HPDE6-E6E7 (cell line): ENCODE results near the gene MRPL4.
A peak's percentile ranks its signal among the peaks of the same experiment; 100 is the strongest.
"Not testable (repeated sequence)": the region's sequence is repeated elsewhere in the genome, so short reads cannot be mapped to it uniquely, and the experiment has no call there.

Experiments used
- DNase-seq: peaks from one replicate; pipeline ENCODE4 v3.0.0; 2011; ENCODE audit warnings: missing footprints; ENCODE audit errors: extremely low spot score

The MRPL4 gene

DNA sequence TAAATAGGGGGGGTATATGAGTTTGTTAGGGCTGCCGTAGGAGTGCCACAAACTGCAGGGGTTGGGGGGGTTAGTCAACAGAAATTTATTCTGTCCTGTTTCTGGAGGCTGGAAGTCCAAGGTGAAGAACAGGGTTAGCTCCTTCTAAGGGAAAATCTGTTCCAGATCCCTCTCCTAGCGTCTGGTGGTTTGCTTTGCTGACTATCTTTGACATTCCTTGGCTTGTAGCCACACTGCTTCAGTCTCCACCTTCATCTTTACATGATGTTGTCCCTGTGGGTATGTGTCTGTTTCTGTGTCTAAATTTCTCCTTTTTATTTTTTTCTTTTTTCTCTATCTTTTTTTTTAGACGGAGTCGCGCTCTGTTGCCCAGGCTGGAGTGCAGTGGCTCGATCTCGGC lies 10.8 kb downstream of the MRPL4 start:
- DNase-seq: no peak

DNA sequence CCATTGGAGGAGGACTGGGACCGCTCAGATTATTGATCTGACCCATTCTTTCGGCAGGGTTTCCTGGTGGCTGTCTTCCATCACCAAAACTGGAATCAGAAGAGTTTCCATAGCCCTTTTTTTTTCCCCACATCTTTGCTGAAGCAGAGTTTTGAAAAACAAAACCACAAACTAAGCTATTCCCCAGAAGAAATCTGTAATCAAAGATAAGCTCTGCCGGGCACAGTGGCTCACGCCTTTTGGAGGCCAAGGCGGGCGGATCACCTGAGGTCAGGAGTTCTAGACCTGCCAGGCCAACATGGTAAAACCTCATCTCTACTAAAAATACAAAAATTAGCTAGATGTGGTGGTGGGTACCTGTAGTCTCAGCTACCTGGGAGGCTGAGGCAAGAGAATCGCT lies 14.7 kb downstream of the MRPL4 start:
- DNase-seq: no peak

DNA sequence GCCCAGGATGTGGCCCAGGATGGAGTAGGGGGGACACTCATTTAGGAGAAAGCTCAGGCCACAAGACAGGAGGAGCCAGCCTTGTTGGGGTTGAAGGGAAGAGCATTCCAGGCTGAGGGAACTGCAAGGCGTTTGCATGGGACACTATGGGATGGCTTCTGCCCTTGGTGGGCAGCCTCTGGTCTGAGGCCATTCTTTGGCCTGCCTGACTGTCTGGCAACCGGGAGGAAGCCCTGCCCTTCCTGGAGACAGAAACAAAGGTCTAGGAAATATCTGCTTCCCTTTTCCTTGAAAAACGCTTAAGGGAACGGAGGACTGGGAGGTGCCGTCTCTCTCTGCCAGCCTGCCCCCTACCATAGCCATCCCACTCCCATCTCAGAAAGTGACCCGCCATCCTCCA lies 16.1 kb downstream of the MRPL4 start:
- no peak for DNase-seq

DNA sequence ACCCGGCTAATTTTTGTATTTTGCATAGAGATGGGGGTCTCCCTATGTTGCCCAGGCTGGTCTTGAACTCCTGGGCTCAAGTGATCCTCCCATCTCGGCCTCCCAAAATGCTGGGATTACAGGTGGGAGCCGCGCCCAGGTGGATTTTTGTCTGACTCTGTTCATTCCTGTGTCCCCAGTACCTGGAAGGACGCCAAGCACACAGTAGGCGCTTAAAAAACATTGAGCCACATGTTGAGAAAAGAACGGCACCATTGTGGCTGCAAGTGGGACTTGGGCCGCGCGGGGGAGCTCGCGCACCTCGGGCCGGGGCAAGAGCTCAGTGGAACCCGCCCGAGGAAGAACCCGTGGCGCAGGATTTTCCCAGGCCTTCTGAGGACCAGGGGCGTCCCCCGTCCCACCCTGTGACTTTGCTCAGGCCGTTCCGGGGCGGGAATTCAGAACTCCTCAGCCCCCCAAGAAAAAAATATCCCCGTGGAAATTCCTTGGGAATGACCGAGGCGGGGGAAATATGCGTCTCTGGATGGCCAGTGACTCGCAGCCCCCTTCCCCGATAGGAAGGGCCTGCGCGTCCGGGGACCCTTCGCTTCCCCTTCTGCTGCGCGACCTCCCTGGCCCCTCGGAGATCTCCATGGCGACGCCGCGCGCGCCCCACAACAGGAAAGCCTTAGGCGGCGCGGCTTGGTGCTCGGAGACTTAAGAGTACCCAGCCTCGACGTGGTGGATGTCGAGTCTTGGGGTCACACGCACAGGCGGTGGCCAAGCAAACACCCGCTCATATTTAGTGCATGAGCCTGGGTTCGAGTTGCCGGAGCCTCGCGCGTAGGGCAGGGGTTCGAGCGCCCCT lies 17.5 kb downstream of the MRPL4 start:
- no peak for DNase-seq

DNA sequence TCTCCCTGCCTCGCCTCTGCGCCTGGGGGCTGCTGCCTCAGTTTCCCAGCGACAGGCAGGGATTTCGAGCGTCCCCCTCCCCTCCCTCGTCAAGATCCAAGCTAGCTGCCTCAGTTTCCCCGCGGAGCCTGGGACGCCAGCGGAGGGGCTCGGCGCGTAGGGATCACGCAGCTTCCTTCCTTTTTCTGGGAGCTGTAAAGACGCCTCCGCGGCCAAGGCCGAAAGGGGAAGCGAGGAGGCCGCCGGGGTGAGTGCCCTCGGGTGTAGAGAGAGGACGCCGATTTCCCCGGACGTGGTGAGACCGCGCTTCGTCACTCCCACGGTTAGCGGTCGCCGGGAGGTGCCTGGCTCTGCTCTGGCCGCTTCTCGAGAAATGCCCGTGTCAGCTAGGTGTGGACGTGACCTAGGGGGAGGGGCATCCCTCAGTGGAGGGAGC lies 18.2 kb downstream of the MRPL4 start:
- DNase-seq: no peak

DNA sequence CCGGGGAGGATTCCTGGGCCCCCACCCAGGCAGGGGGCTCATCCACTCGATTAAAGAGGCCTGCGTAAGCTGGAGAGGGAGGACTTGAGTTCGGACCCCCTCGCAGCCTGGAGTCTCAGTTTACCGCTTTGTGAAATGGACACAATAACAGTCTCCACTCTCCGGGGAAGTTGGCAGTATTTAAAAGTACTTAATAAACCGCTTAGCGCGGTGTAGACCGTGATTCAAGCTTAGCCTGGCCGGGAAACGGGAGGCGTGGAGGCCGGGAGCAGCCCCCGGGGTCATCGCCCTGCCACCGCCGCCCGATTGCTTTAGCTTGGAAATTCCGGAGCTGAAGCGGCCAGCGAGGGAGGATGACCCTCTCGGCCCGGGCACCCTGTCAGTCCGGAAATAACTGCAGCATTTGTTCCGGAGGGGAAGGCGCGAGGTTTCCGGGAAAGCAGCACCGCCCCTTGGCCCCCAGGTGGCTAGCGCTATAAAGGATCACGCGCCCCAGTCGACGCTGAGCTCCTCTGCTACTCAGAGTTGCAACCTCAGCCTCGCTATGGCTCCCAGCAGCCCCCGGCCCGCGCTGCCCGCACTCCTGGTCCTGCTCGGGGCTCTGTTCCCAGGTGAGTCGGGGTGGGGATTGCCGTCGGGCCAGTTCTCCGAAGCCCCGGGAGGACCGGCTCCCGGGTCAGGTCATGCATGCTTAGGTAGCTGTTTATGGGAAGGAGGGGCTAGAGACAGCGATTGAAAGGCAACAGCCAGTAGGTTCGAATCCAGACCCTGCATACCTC lies 18.8 kb downstream of the MRPL4 start, which contains the start of gene ICAM1:
ICAM1 (plus strand) TSS at position 505 of the 779 bp plus-strand sequence; CDS start at position 545, 40 bp downstream.
- DNase-seq: no peak

DNA sequence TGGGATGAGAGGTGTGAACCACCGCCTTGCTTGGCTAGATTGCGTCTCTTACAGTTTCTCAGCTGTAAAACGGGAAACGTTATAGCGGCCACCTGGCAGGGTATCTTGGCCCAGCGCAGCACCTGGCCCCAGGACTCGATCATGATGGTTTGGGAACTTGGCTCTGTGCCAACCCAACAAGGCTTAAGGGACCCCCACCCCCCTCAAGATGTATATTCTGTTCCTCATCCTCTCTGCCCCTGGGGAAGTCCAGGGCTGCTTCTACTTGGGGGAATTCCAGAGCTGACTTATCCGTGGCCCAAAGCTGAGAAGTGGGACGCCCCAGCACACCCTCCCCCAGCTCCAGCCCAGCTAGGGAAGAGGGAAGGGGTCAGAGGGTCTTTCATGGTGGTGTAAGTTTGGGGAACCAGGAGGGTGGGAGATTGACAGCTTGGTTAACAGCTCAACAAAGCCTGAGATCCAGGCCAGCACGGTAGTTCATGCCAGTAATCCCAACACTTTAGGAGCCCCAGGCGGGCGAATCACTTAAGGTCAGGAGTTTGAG lies 19.6 kb downstream of the MRPL4 start:
- DNase-seq: no peak

DNA sequence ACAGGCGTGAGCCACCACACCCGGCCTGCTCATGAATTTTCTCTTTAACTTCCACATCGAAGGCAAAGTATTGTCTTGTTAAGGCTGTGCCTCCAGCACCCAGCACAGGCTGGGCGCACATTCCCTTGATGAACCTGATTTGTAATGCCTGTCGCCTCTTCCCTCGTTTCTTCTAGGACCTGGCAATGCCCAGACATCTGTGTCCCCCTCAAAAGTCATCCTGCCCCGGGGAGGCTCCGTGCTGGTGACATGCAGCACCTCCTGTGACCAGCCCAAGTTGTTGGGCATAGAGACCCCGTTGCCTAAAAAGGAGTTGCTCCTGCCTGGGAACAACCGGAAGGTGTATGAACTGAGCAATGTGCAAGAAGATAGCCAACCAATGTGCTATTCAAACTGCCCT lies 22.6 kb downstream of the MRPL4 start:
- DNase-seq: no peak

DNA sequence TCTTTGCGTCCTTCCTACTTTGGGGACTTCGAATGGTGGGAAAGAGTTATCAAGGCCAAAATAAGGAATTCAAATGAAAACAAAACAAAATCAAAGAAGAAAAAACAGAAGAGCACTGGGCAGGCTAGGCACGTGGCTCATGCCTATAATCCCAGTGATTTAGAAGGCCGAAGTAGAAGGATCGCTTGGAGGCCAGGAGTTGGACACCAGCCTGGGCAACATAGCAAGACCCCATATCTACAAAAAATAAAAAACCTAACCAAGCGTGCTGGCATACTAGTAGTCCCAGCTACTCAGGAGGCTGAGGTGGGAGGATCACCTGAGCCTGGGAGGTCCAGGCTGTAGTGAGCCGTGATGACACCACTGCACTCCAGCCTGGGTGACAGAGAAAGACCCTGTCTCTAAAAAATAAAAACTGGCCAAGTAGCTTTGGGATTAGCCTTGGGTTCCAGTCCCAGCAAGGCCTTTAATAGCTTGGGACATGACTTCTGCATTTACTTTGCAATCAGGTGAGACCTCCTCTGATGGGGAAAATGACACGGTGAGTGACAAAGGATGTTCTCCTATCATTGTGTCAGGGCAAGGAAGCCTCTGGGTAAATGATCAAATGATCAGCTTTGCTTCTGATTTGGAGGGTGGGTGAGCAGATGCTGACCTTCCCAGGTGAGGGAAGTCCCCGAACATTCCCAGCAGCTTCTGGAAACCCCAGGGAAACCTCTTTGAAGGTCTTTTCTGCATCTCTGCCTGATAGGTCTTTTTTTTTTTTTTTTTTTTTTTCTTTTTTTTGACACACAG lies 26.0 kb downstream of the MRPL4 start:
- no peak for DNase-seq

DNA sequence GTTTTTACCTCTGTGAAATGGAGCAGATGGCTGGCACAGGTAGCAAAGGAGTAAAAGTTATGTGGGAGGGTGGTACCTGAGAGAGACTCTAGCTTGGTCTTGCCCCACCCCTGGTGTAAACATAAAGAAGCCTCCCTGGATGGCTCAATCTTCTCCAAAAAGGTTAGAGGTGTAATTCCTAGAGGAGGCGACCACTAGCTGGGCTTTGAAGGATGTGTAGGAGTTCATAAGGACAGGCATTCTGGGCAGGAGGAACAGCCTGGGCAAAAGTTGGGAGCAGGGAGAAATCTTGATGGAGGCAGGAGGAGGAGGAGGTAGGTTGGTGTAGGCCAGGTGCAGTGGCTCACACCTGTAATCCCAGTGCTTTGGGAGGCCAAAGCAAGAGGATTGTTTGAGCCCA lies 26.9 kb downstream of the MRPL4 start:
- no peak for DNase-seq

DNA sequence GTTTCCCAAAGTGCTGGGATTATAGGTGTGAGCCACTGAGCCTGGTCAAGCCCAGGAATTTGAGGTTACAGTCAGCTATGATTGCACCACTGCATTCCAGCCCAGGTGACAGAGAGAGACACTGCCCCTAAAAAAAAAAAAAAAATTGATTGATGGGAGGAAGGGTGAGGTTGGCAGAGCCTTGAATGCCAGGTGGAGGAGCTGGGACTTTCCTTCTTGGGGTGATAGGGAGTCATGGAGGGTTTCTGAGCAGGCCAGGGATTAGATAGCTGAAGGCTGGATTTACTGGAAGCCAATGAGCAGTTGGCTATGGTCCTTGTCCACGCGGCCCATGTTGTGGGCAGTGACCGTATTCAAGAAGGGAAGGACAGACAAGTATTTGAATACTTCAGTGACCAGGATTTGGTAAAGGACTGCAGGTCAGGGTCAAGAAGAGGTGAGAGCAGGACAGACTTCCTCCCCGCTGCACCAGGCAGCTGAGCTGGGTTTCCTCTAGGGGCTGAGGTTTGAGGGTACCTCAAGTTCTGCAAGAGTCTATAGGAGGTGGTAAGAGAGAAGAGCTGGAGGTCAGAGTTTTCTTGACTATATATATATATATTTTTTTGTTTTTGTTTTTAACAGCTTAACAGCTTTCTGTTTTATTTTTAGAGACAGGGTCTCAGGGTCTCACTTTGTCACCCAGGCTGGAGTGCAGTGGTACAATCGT lies 27.9 kb downstream of the MRPL4 start:
- no peak for DNase-seq

DNA sequence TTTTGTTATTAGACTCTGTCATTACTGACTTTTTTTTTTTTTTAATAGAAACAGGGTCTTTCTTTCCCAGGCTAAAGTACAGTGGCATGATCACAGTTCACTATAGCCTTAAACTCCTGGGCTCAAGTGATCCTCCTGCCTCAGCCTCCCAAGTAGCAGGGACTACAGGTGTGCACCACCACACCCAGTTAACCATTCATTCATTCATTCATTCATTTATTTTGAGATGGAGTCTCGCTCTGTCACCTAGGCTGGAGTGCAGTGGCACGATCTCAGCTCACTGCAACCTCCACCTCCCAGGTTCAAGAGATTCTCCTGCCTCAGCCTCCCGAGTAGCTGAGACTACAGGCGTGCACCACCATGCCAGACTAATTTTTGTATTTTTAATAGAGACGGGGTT lies 30.0 kb downstream of the MRPL4 start:
- DNase-seq: not testable (repeated sequence)

DNA sequence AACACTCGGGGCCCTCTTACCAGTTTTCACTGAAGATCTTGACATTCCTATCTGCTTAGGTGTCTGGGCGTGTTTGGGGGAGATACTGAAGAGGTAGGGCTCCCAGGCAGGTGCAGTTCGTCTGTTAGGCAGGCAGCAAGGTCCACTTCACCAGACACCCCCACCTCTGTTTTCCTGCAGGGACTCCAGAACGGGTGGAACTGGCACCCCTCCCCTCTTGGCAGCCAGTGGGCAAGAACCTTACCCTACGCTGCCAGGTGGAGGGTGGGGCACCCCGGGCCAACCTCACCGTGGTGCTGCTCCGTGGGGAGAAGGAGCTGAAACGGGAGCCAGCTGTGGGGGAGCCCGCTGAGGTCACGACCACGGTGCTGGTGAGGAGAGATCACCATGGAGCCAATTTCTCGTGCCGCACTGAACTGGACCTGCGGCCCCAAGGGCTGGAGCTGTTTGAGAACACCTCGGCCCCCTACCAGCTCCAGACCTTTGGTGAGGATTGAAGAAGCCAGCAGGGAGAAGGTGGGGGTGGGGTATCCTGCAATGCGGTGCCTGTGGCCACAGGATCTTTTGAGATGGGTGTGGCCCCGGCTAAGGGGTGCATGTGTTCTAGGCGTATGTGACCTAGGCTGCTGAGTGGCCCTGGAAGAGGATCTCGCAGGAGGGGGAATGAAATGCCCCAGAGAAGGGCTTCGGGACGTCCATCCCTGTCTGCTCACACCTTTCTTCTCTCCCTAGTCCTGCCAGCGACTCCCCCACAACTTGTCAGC lies 31.5 kb downstream of the MRPL4 start:
- no peak for DNase-seq

DNA sequence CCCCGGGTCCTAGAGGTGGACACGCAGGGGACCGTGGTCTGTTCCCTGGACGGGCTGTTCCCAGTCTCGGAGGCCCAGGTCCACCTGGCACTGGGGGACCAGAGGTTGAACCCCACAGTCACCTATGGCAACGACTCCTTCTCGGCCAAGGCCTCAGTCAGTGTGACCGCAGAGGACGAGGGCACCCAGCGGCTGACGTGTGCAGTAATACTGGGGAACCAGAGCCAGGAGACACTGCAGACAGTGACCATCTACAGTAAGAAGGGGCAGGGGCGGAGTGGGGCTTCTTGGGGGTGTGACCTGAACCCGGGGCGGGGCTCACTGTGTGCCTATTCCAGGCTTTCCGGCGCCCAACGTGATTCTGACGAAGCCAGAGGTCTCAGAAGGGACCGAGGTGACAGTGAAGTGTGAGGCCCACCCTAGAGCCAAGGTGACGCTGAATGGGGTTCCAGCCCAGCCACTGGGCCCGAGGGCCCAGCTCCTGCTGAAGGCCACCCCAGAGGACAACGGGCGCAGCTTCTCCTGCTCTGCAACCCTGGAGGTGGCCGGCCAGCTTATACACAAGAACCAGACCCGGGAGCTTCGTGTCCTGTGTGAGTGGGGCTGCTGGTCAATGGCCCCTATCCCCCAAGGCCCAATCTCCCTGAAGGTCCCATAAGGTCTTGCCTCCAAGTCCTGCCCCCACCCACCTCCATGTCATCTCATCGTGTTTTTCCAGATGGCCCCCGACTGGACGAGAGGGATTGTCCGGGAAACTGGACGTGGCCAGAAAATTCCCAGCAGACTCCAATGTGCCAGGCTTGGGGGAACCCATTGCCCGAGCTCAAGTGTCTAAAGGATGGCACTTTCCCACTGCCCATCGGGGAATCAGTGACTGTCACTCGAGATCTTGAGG lies 32.3 kb downstream of the MRPL4 start:
- no peak for DNase-seq

DNA sequence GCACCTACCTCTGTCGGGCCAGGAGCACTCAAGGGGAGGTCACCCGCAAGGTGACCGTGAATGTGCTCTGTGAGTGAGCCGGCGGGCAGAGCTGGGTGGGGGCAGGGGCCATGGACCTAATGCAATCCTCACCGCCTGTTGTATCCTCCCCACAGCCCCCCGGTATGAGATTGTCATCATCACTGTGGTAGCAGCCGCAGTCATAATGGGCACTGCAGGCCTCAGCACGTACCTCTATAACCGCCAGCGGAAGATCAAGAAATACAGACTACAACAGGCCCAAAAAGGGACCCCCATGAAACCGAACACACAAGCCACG lies 32.9 kb downstream of the MRPL4 start:
- no peak for DNase-seq

DNA sequence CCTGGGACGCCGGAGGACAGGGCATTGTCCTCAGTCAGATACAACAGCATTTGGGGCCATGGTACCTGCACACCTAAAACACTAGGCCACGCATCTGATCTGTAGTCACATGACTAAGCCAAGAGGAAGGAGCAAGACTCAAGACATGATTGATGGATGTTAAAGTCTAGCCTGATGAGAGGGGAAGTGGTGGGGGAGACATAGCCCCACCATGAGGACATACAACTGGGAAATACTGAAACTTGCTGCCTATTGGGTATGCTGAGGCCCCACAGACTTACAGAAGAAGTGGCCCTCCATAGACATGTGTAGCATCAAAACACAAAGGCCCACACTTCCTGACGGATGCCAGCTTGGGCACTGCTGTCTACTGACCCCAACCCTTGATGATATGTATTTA lies 33.4 kb downstream of the MRPL4 start:
- DNase-seq: no peak

DNA sequence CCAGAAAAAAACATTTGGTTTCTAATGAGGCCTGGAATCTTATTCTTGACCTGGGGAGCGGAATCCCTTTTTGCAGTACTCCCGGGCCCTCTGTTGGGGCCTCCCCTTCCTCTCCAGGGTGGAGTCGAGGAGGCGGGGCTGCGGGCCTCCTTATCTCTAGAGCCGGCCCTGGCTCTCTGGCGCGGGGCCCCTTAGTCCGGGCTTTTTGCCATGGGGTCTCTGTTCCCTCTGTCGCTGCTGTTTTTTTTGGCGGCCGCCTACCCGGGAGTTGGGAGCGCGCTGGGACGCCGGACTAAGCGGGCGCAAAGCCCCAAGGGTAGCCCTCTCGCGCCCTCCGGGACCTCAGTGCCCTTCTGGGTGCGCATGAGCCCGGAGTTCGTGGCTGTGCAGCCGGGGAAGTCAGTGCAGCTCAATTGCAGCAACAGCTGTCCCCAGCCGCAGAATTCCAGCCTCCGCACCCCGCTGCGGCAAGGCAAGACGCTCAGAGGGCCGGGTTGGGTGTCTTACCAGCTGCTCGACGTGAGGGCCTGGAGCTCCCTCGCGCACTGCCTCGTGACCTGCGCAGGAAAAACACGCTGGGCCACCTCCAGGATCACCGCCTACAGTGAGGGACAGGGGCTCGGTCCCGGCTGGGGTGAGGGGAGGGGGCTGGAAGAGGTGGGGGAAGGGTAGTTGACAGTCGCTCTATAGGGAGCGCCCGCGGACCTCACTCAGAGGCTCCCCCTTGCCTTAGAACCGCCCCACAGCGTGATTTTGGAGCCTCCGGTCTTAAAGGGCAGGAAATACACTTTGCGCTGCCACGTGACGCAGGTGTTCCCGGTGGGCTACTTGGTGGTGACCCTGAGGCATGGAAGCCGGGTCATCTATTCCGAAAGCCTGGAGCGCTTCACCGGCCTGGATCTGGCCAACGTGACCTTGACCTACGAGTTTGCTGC lies 35.1 kb downstream of the MRPL4 start, which contains the start of gene ICAM4:
ICAM4 (plus strand) TSS at position 153 of the 935 bp plus-strand sequence; CDS start at position 211, 58 bp downstream.
- DNase-seq: no peak

DNA sequence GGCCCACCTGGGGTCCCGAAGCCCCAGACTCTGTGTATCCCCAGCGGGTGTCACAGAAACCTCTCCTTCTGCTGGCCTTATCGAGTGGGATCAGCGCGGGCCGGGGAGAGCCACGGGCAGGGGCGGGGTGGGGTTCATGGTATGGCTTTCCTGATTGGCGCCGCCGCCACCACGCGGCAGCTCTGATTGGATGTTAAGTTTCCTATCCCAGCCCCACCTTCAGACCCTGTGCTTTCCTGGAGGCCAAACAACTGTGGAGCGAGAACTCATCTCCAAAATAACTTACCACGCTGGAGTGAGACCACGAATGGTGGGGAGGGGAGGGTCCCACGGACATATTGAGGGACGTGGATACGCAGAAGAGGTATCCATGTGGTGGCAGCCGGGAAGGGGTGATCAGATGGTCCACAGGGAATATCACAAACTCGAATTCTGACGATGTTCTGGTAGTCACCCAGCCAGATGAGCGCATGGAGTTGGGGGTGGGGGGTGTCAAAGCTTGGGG lies 36.7 kb downstream of the MRPL4 start:
- DNase-seq: peak; percentile 86
